ENCODE data around the gene USP48. TPM values are rescaled to one million over a fixed set of nuclear protein-coding genes. Genes with fewer than 3 reads are reported as not detected.
A peak's percentile ranks its signal among the peaks of the same experiment; 100 is the strongest.

USP48 gene
- total RNA-seq, 4 donors from 2014 or later = 23.1 to 92.5 (median 64.4) TPM

DNA sequence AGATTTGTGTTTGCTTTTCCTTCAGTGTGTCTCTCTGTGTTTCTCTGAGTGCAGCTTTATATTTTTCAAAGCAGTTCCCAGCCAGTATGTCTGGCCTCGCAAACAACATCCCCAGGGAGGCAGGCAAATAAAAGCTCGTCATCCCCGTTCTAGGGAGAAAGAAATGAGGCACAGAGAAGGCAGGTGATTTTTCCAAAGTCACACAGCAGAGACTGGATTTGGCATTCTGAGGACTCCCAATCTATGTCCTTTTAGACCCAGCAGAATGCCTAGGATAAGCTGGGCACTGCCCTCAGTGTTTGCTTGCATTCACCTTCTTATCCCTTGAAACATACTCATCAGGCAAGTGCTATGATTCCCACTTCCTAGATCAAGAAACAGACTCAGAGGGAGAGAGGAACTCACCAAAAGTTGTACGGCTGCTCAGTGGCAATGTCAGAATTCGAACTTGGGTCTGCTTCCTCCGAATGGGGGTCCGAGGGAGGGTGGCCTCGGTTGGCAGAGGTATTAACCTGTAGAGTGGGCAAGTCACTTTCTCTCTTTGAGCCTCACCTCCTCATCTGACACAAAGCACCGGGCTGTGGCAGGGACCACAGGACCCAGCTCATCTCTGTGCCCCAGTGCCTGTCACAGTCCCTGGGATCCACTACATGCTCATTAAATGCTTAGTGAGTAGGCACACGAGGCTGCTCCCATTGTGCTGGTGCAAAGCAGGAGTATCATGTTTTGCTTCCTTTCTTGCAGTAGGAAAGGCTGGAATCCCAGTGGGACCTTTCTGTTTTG, 118.0 kb downstream of the USP48 start:
- Histone ChIP-seq H3K4me3 (no peak overlapping the region), H3K27ac (no peak overlapping the region), H3K9me3 (no peaks in the 10 kb centered on the region), H3K4me1 (peaks cover 0 to 14% of the 10 kb centered on the region in 2 donors), H3K27me3 (peaks cover 13 to 19% of the 10 kb centered on the region in 2 donors), H3K36me3 (no peaks in the 10 kb centered on the region)
- no peak for TF ChIP-seq POLR2A (IDR thresholded peaks at IDR 0.05)
- TF ChIP-seq, protein P1, sequence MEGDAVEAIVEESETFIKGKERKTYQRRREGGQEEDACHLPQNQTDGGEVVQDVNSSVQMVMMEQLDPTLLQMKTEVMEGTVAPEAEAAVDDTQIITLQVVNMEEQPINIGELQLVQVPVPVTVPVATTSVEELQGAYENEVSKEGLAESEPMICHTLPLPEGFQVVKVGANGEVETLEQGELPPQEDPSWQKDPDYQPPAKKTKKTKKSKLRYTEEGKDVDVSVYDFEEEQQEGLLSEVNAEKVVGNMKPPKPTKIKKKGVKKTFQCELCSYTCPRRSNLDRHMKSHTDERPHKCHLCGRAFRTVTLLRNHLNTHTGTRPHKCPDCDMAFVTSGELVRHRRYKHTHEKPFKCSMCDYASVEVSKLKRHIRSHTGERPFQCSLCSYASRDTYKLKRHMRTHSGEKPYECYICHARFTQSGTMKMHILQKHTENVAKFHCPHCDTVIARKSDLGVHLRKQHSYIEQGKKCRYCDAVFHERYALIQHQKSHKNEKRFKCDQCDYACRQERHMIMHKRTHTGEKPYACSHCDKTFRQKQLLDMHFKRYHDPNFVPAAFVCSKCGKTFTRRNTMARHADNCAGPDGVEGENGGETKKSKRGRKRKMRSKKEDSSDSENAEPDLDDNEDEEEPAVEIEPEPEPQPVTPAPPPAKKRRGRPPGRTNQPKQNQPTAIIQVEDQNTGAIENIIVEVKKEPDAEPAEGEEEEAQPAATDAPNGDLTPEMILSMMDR (IDR thresholded peaks at IDR 0.05) = no peak
- intact Hi-C loops (cut with DNase I; ENCODE audit: low total_unique reads) = no loop called here
- no peak for DNase-seq

DNA sequence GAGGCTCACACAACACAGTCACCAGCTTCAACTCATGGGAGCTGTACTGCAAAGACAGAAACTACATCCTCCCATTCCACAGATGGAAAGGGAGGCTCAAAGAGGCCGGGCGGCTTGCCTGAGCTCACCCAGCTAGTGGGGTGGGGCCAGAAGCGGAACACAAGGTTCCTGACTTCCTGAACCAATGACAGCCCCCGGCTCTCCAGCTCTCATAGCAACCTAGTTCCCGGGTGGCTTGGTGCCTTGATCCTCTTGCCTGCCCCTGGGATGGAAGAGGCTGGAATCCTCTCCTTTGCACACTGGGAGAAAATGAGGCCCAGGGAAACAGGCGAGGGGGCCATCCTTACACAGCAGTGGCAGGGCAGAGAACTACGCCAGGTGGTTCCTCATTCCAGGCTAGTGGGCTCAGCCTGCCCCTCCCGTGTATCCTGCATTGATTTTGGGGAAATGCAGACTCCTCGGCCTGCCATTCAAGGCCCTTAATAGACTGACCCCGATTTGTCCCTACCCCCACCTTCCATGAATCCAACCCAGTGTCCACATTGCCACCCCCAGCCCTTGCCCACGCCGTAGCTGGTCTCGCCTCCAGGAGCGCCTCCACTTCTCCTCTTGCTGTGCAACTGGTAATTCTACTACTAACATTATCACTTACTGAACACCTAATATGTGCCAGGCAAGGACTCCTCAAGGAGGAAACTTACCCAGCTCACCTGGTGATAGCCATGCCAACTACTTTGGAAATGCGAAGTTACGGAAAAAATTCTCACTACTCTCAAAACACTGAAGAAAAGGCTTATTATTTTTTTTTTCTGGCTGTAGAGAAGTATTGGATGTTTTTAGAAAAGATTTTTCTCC, 118.8 kb downstream of the USP48 start:
- TF ChIP-seq, protein P1 (IDR thresholded peaks at IDR 0.05) = no peak
- no peak for TF ChIP-seq POLR2A (IDR thresholded peaks at IDR 0.05)
- no peaks in the 10 kb centered on the region for H3K36me3 ChIP-seq
- no peak overlapping the region for H3K4me3 ChIP-seq
- H3K27ac ChIP-seq = no peak overlapping the region
- peak in 1 of 2 donors; percentile 4 for DNase-seq
- peaks cover 0 to 8% of the 10 kb centered on the region in 2 donors for H3K4me1 ChIP-seq
- H3K9me3 ChIP-seq = no peaks in the 10 kb centered on the region
- intact Hi-C loops (cut with DNase I; ENCODE audit: low total_unique reads) = no loop called here
- H3K27me3 ChIP-seq = peaks cover 12 to 13% of the 10 kb centered on the region in 2 donors

DNA sequence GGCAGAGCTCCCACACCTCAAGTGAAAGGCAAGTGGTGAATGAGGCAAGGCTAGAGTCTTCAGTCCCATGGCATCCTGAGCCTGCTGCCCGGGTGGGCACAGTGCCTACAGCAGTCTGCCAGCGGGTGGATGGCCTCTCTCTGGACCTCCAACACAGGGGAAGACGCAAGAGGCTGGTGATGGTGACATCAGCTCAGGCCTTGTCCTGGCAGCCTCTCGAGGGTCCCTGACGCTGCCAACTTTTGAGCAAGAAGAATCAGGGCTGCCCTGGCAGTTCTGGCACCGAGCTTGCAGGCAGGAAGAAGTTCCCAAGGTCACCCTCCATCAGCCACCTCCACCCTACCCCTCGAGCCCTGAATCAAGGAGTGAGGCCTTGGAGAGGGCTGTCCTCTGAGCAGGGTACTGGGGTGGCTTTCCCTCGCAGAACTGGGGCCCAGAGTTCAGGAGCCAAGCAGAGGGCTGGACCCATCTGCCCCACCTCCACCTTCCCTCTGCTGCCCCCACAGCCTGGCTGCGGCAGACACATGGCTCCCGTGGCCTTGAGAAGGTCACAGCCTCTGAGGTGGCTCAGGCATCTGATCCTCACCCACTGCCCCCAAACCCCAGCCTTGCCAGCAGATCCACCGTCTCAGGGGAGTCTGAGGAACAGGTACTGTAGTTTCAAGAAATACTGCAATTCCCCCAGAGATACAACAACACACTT, 119.5 kb downstream of the USP48 start:
- peak in 1 of 2 donors; percentile 7 for DNase-seq
- Histone ChIP-seq H3K27me3 (peaks cover 5 to 6% of the 10 kb centered on the region in 2 donors), H3K4me3 (no peak overlapping the region), H3K27ac (no peak overlapping the region), H3K9me3 (no peaks in the 10 kb centered on the region), H3K4me1 (peaks cover 0 to under 1% of the 10 kb centered on the region in 2 donors), H3K36me3 (no peaks in the 10 kb centered on the region)
- no peak for TF ChIP-seq POLR2A (IDR thresholded peaks at IDR 0.05)
- TF ChIP-seq, protein P1 (IDR thresholded peaks at IDR 0.05) = no peak
- intact Hi-C loops (cut with DNase I; ENCODE audit: low total_unique reads) = no loop called here

DNA sequence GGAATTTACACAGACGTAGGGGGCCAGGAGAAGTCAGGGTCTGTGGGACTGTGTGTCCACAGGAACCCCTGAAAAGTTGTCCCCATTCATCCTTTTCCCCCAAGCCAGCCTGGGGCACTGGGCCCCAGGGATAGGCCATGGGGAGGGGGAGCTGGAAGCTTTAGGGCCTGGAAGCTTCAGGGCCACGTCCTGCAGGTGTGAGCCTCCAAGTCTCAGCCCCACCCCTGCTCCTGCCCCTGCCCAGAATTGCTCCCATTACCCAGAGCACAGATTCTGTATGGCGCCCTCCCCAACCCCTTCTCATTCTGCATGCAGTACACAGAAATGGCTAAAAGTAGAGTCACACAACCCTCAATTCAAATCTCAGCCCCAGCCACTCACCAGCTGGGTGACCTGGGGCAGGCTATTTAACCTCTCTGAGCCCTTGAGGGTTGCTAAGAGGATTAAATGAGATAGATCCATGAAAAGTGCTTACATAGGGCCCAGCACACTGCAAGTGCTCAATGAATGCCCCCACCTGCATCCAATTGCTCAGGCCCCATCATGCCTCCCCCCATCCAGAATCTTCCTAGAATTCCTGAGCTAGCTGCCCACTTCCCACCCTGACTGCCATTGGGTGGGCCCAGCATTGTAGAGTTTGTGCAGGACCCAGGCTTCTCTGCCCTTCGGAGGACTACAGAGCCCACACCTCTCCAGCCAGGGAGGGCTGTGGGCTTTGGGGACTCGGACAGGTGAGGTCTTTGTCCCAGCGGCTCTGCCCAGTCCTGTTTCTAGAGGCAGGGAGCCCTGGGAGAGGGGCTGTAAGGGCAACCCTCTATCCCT, 120.3 kb downstream of the USP48 start:
- Histone ChIP-seq H3K9me3 (no peaks in the 10 kb centered on the region), H3K4me1 (no peaks in the 10 kb centered on the region), H3K36me3 (no peaks in the 10 kb centered on the region), H3K27ac (no peak overlapping the region), H3K4me3 (no peak overlapping the region), H3K27me3 (no peaks in the 10 kb centered on the region)
- TF ChIP-seq, protein P1 (IDR thresholded peaks at IDR 0.05) = no peak
- TF ChIP-seq POLR2A (IDR thresholded peaks at IDR 0.05) = no peak
- intact Hi-C loops (cut with DNase I; ENCODE audit: low total_unique reads) = no loop called here
- DNase-seq = no peak
